Lung (tissue), 12 donors: ENCODE measurements around the gene CELA1. TPM values are rescaled to one million over a fixed set of nuclear protein-coding genes. Genes with fewer than 3 reads are reported as not detected.

Source experiments
- ATAC-seq: fragments of 200-7000 bp; cut with Tn5 transposase; one replicate; pipeline ENCODE4 v1.9.1; 2020; ENCODE audit warnings: moderate number of reproducible peaks; ENCODE audit not compliant: insufficient read depth, low FRiP score
- DNase-seq, 3 donors: peaks; one replicate each; pipeline ENCODE4 v3.0.0-alpha.2; 2013 to 2017
- H3K27ac ChIP-seq, 2 donors: one replicate each; pipeline ENCODE4 v1.5.1; 2013; ENCODE audit warnings: mild to moderate bottlenecking in 2 of 2, moderate library complexity in 2 of 2, control low read depth in 1 of 2, inconsistent platforms in 1 of 2, low read depth in 1 of 2, low read length in 1 of 2
- H3K27me3 ChIP-seq, 3 donors: one replicate each; pipeline ENCODE4 v1.5.1; 2013; ENCODE audit warnings: low read length in 2 of 3; ENCODE audit not compliant: control insufficient read depth in 3 of 3, insufficient read depth in 3 of 3
- H3K36me3 ChIP-seq, 4 donors: one replicate each; pipeline ENCODE4 v1.5.1; 2013; ENCODE audit warnings: low read length in 4 of 4, mild to moderate bottlenecking in 1 of 4, moderate library complexity in 1 of 4; ENCODE audit not compliant: control insufficient read depth in 4 of 4, insufficient read depth in 4 of 4
- H3K4me1 ChIP-seq, 5 donors: one replicate each; pipeline ENCODE4 v1.5.1; 2013; ENCODE audit warnings: low read length in 5 of 5, mild to moderate bottlenecking in 2 of 5, moderate library complexity in 1 of 5; ENCODE audit not compliant: control insufficient read depth in 5 of 5, insufficient read depth in 5 of 5
- H3K4me3 ChIP-seq: one replicate; pipeline ENCODE4 v1.5.1; 2013; ENCODE audit warnings: mild to moderate bottlenecking, control low read depth, moderate library complexity
- H3K9ac ChIP-seq, 2 donors: one replicate each; pipeline ENCODE4 v1.5.1; 2013; ENCODE audit warnings: low read length in 2 of 2, control low read depth in 1 of 2; ENCODE audit not compliant: insufficient read depth in 1 of 2
- H3K9me3 ChIP-seq, 4 donors: one replicate each; pipeline ENCODE4 v1.5.1; 2013; ENCODE audit warnings: low read length in 3 of 4, mild to moderate bottlenecking in 1 of 4, moderate library complexity in 1 of 4; ENCODE audit not compliant: control insufficient read depth in 4 of 4, insufficient read depth in 3 of 4
- CTCF ChIP-seq: IDR thresholded peaks from 2 replicates; pipeline ENCODE4 v1.5.1; 2012; ENCODE audit warnings: mild to moderate bottlenecking; ENCODE audit errors: control extremely low read depth, extremely low read depth
- WGBS, 2 donors: extraction: QIAGEN DNeasy Blood & Tissue Kit; methylation state at CpG; one replicate each; pipeline ENCODE4 v1.1.7; 2013; 5-methylcytosine and 5-hydroxymethylcytosine counted together
- polyA plus RNA-seq, 2 donors: library from polyadenylated mRNA; stranded (reverse); fragments of 200-250 nt; gene quantifications; one replicate each; pipeline ENCODE4 v1.2.1, GENCODE V29; 2013
- total RNA-seq, 2 donors: library from RNA; depleted of rRNA in 1 of 2; stranded (reverse); fragments of >200 nt in 1 of 2; gene quantifications; one replicate each; pipeline ENCODE4 v1.2.1, GENCODE V29; 2014 to 2021
- donor health status: control.
- donor health status: control.
- donor health status: Bipolar disorder and iron deficiency.
- donor health status: healthy.
- donor health status: DM: yes; HTN: yes; CAD: no.

The CELA1 gene
- total and polyA plus RNA-seq, 4 donors = 0.05 TPM; not detected in 3

GRCh38 chr12:51388069-51388799 is 41.8 kb upstream of the CELA1 start:
- peak overlapping the region in 1 of 2 donors; percentile 42 for H3K9ac ChIP-seq

GRCh38 chr12:51386351-51386750 is 39.9 kb upstream of the CELA1 start:
- Histone ChIP-seq H3K9ac (no peak overlapping the region), H3K27me3 (peaks cover 0 to 3% (median 0%) of the 10 kb centered on the region in 3 donors), H3K36me3 (no peaks in the 10 kb centered on the region), H3K4me3 (no peak overlapping the region), H3K27ac (no peak overlapping the region), H3K9me3 (no peaks in the 10 kb centered on the region), H3K4me1 (peaks cover 0 to 13% (median 9%) of the 10 kb centered on the region in 5 donors)
- DNase-seq (peak in 2 of 3 donors; percentile 19 to 51), ATAC-seq (no peak)
- TF ChIP-seq CTCF = no peak
- 65 to 69% methylated on average over 4 of the region's 4 CpGs for WGBS, 2 donors

More at GRCh38 chr12:51388069-51388799, 41.8 kb upstream of the CELA1 start:
- H3K4me3 ChIP-seq = no peak overlapping the region
- H3K36me3 ChIP-seq = no peaks in the 10 kb centered on the region
- no peak for TF ChIP-seq CTCF
- 44 to 54% methylated on average over 10 of the region's 10 CpGs for WGBS, 2 donors
- peaks cover 0 to 27% (median 9%) of the 10 kb centered on the region in 5 donors for H3K4me1 ChIP-seq
- ATAC-seq = no peak
- peaks cover 0 to 13% (median 10%) of the 10 kb centered on the region in 3 donors for H3K27me3 ChIP-seq
- peak; percentile 50 to 66 (median 51) for DNase-seq
- no peak overlapping the region for H3K27ac ChIP-seq
- no peaks in the 10 kb centered on the region for H3K9me3 ChIP-seq

- no peaks in the 10 kb centered on the region for H3K9me3 ChIP-seq
- no peak overlapping the region for H3K9ac ChIP-seq
- no peaks in the 10 kb centered on the region for H3K27me3 ChIP-seq
- no peaks in the 10 kb centered on the region for H3K36me3 ChIP-seq
- ATAC-seq (no peak), DNase-seq (no peak)
- H3K27ac ChIP-seq = no peak overlapping the region
- TF ChIP-seq CTCF = no peak
- peaks cover 0 to 7% (median 5%) of the 10 kb centered on the region in 5 donors for H3K4me1 ChIP-seq
- no peak overlapping the region for H3K4me3 ChIP-seq
- 53 to 66% methylated on average over 6 of the region's 6 CpGs for WGBS, 2 donors
These were observed 36.9 kb upstream of the CELA1 start for GRCh38 chr12:51383269-51383905.
